Measurements from ENCODE around the gene RD3L. TPM values are rescaled to one million over a fixed set of nuclear protein-coding genes. Genes with fewer than 3 reads are reported as not detected.

The RD3L gene
- total RNA-seq, 4 donors from 2014 or later = not detected

DNA sequence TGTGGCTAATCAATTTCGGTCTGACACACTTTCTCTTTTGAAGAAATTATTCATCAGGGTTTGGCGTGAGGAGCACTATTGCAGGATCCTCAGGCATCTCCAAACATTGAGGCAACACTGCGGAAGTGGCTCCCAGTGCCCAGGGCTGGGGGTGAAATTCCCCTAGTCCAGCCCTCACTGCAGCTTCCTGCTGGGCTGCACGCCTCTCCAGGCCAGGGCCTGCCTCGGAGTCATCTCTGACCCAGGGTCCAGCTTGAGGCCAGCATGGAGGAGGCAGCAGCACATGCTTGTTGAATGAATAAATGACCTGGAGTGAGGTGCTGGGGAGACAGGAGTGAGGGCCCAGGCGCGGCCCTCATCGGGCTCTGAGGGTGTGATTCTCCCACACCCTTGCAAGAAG is 50.1 kb downstream of the RD3L start:
- Histone ChIP-seq H3K36me3 (no peaks in the 10 kb centered on the region), H3K4me1 (peaks cover 0 to 3% of the 10 kb centered on the region in 2 donors), H3K27me3 (no peaks in the 10 kb centered on the region), H3K27ac (no peak overlapping the region), H3K9me3 (no peaks in the 10 kb centered on the region), H3K4me3 (no peak overlapping the region)
- no peak for TF ChIP-seq POLR2A (IDR thresholded peaks at IDR 0.05)
- TF ChIP-seq, protein P1, sequence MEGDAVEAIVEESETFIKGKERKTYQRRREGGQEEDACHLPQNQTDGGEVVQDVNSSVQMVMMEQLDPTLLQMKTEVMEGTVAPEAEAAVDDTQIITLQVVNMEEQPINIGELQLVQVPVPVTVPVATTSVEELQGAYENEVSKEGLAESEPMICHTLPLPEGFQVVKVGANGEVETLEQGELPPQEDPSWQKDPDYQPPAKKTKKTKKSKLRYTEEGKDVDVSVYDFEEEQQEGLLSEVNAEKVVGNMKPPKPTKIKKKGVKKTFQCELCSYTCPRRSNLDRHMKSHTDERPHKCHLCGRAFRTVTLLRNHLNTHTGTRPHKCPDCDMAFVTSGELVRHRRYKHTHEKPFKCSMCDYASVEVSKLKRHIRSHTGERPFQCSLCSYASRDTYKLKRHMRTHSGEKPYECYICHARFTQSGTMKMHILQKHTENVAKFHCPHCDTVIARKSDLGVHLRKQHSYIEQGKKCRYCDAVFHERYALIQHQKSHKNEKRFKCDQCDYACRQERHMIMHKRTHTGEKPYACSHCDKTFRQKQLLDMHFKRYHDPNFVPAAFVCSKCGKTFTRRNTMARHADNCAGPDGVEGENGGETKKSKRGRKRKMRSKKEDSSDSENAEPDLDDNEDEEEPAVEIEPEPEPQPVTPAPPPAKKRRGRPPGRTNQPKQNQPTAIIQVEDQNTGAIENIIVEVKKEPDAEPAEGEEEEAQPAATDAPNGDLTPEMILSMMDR (IDR thresholded peaks at IDR 0.05 in 4 of 5, conservative IDR thresholded peaks at IDR 0.05 in 1 of 5) = no peak
- in situ Hi-C loops (cut with MboI; ENCODE audit: low sequenced_read_pairs in 4 of 4) = no loop called here
- intact Hi-C loops (cut with DNase I; ENCODE audit: low total_unique reads) = no loop called here
- ATAC-seq (no peak), DNase-seq (no peak)

DNA sequence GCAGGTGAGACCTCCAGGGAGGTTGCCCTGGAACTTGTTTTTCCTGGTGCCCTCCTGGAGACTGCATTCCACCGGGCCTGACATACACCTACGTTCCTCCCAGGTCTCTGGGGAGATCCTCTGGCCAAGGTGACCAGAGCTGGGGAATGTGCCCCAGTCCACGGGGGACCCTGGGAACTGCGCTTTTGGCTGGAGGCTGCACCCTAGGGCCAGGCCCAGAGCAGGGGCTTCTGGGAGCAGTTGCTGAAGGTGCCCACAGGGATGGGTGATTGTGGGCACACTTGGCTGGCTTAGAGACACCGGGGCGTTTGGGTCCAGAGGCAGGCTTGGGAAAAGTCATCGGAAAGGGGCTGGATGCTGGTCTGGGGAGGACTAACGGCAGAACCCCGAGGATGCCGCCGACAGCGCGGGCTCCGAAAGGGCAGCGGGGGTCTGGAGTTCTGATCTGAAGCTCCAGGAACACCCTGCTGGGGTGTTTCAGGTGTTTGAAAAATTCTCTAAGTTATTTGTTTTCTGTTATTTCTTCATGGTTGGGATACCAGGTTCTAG is 50.6 kb downstream of the RD3L start:
- intact Hi-C loops (cut with DNase I; ENCODE audit: low total_unique reads) = no loop called here

DNA sequence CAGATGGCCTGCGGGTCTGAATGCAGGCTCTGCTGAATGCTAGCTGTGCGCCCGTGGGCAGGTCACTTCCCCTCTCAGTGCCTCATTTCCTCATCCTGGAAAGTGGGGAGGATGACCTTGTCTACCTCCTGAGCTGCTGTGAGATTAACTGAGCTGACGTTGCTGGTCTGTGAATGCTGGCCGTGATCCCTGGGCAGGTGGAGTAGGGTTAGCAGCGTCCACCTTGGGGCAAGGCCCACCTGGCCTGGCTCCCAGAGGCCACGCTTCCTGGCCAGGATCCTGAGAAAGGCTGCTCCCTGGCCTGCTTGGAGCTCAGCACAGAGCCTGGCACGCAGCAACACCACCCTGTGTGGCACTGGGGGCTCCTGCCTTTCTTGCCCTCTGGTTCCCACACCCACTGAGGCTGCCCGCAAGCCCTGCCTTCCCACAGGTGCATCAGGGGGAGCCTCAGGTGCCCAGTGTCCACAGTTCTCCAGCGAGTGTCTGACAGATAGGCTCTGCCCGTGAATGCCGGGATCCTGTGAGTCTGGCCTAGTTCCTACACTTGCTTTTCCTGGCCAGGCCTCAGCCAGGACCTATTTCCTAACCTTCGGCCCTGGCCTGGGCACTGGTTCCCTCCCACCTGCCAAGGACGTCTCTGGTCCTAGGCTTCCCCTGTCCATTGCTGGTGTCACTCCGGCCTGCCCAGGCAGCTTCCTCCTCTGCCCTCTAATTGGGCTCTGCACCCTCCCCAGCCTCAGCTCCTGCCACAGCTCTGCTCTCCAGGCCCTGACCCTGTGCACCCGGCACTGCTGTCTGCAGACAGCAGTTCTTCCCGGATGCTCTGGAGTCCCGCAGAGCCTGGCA is 51.3 kb downstream of the RD3L start:
- Histone ChIP-seq H3K36me3 (no peaks in the 10 kb centered on the region), H3K27me3 (no peaks in the 10 kb centered on the region), H3K4me1 (peaks cover 0 to 3% of the 10 kb centered on the region in 2 donors), H3K9me3 (no peaks in the 10 kb centered on the region), H3K4me3 (no peak overlapping the region), H3K27ac (peak overlapping the region in 1 of 4 donors; percentile 18)
- no peak for DNase-seq
- in situ Hi-C loops (cut with MboI; ENCODE audit: low sequenced_read_pairs in 4 of 4) = no loop called here
- TF ChIP-seq, protein P1 (IDR thresholded peaks at IDR 0.05 in 4 of 5, conservative IDR thresholded peaks at IDR 0.05 in 1 of 5) = no peak
- no peak for TF ChIP-seq POLR2A (IDR thresholded peaks at IDR 0.05)
- ATAC-seq = no peak
- intact Hi-C loops (cut with DNase I; ENCODE audit: low total_unique reads) = no loop called here

More for the DNA sequence above, 50.6 kb downstream of the RD3L start:
- Histone ChIP-seq H3K27ac (no peak overlapping the region), H3K27me3 (no peaks in the 10 kb centered on the region), H3K9me3 (no peaks in the 10 kb centered on the region), H3K4me3 (no peak overlapping the region), H3K36me3 (no peaks in the 10 kb centered on the region), H3K4me1 (peaks cover 0 to 3% of the 10 kb centered on the region in 2 donors)
- DNase-seq (no peak), ATAC-seq (no peak)
- in situ Hi-C loops (cut with MboI; ENCODE audit: low sequenced_read_pairs in 4 of 4) = no loop called here
- TF ChIP-seq, protein P1 (IDR thresholded peaks at IDR 0.05 in 4 of 5, conservative IDR thresholded peaks at IDR 0.05 in 1 of 5) = no peak
- no peak for TF ChIP-seq POLR2A (IDR thresholded peaks at IDR 0.05)

Other genes with a start within 250 kb of the RD3L start
- gene XRCC3, start 227.1 kb downstream of the RD3L start, total RNA-seq = 10 to 100 TPM in 1 of 4 donors, 1 to 10 TPM in 3; 1.3 to 26.5 (median 3.0) TPM
- 10 to 100 TPM; 16.2 to 25.8 (median 20.2) TPM for gene ZFYVE21, start 226.7 kb downstream of the RD3L start, total RNA-seq
- gene PPP1R13B, start 95.0 kb downstream of the RD3L start, total RNA-seq = 10 to 100 TPM; 10.4 to 24.6 (median 11.8) TPM
- 1 to 10 TPM in 1 of 4 donors, under 1 TPM in 2, not detected in 1; 0.17 to 1.5 (median 0.31) TPM for gene TDRD9, start 14.1 kb downstream of the RD3L start, total RNA-seq
- under 1 TPM in 1 of 4 donors, not detected in 3; 0.20 TPM for gene ASPG, start 143.2 kb upstream of the RD3L start, total RNA-seq
- gene KIF26A, start 196.1 kb upstream of the RD3L start, total RNA-seq = 1 to 10 TPM in 3 of 4 donors, under 1 TPM in 1; 0.59 to 3.3 (median 1.5) TPM

All from gastrocnemius medialis (tissue), 4 donors.